CD4-positive, alpha-beta T cell (primary cell): Measurements from ENCODE around the gene TCERG1. TPM values are rescaled to one million over a fixed set of nuclear protein-coding genes. Genes with fewer than 3 reads are reported as not detected.

ENCODE experiments used
- ATAC-seq: fragments of 200-7000 bp; cut with Tn5 transposase; one replicate; pipeline ENCODE4 v1.10.0; 2022; ENCODE audit warnings: mild to moderate bottlenecking; ENCODE audit not compliant: poor library complexity
- CTCF ChIA-PET: fragments of 350-600 bp; sonication (Branson Sonifier 250); formaldehyde crosslinking; loops from one replicate; lab custom pipeline; 2021; ENCODE audit warnings: antibody characterized with exemption, inconsistent platforms; lab: Charles Lee
- POLR2A ChIA-PET: fragments of 350-600 bp; sonication (Branson Sonifier 250); formaldehyde crosslinking; loops from one replicate; lab custom pipeline; 2021; ENCODE audit warnings: antibody characterized with exemption, inconsistent platforms; lab: Charles Lee
- DNase-seq, 14 experiments: peaks; one replicate each; pipeline ENCODE4 v3.0.0-alpha.2; 2013 to 2020; ENCODE audit warnings: mixed read lengths in 2 of 14
- H3K27ac ChIP-seq, 2 donors: one replicate each; pipeline versions ENCODE4 v1.5.1 to v1.7.0; 2013; ENCODE audit warnings: low read length in 2 of 2, low read depth in 1 of 2, mild to moderate bottlenecking in 1 of 2
- H3K27me3 ChIP-seq, 2 experiments: 1 replicate in 1 of 2; 2 replicates in 1 of 2; pipeline versions ENCODE4 v1.6.1 to v1.7.0; 2013; ENCODE audit warnings: low read length in 2 of 2, control low read depth in 1 of 2, mild to moderate bottlenecking in 1 of 2, moderate library complexity in 1 of 2; ENCODE audit not compliant: insufficient read depth in 2 of 2, control insufficient read depth in 1 of 2
- H3K36me3 ChIP-seq: one replicate; pipeline ENCODE4 v1.6.1; 2013; ENCODE audit warnings: low read length, control low read depth; ENCODE audit not compliant: insufficient read depth
- H3K4me1 ChIP-seq: one replicate; pipeline ENCODE4 v1.6.1; 2013; ENCODE audit warnings: low read length, control low read depth; ENCODE audit not compliant: insufficient read depth
- H3K4me3 ChIP-seq: one replicate; pipeline ENCODE4 v1.5.1; 2013; ENCODE audit warnings: mild to moderate bottlenecking, low read length, moderate library complexity
- H3K9me3 ChIP-seq, 2 experiments: 1 replicate in 1 of 2; 2 replicates in 1 of 2; pipeline versions ENCODE4 v1.6.1 to v1.7.0; 2013; ENCODE audit warnings: low read length in 2 of 2, mild to moderate bottlenecking in 2 of 2, control low read depth in 1 of 2, moderate library complexity in 1 of 2; ENCODE audit not compliant: control insufficient read depth in 1 of 2, insufficient read depth in 1 of 2
- H3K27ac Mint-ChIP-seq: one replicate; pipeline ENCODE4 v1.8.0; 2020; ENCODE audit warnings: mixed read lengths
- H3K27me3 Mint-ChIP-seq: one replicate; pipeline ENCODE4 v1.8.0; 2021; ENCODE audit warnings: mixed read lengths
- H3K36me3 Mint-ChIP-seq: one replicate; pipeline ENCODE4 v1.8.0; 2021; ENCODE audit warnings: low read depth, mixed read lengths
- H3K4me1 Mint-ChIP-seq: one replicate; pipeline ENCODE4 v1.8.0; 2021; ENCODE audit warnings: low read depth, mixed read lengths
- H3K4me3 Mint-ChIP-seq: one replicate; pipeline ENCODE4 v1.8.0; 2020; ENCODE audit warnings: mild to moderate bottlenecking, mixed read lengths
- H3K9me3 Mint-ChIP-seq: one replicate; pipeline ENCODE4 v1.8.0; 2020; ENCODE audit warnings: mixed read lengths
- CTCF ChIP-seq: fragments of 200-600 bp; IDR thresholded peaks from one replicate; pipeline ENCODE4 v1.8.0; 2022; ENCODE audit warnings: antibody characterized with exemption, mild to moderate bottlenecking
- intact Hi-C, 2 experiments: fragments of 100-400 bp; cut with DNase I in 1 of 2; cut with micrococcal nuclease in 1 of 2; formaldehyde crosslinking; loops; one replicate each; pipeline versions ENCODE4 v1.15.1 to v1.9.0; 2023 to 2025; cut with DNase I, micrococcal nuclease
- total RNA-seq, 174 experiments: library from RNA in 2 of 174; stranded (reverse) in 2 of 174; gene quantifications; one replicate each; pipeline ENCODE4 v1.2.3 and lab custom pipeline; 2021 to 2026

Gene TCERG1
- total RNA-seq, 2 experiments from 2014 or later, result 88.0 to 88.7 TPM

- no peaks in the 10 kb centered on the region for H3K27me3 Mint-ChIP-seq
- Histone ChIP-seq H3K27me3 (no peaks in the 10 kb centered on the region), H3K4me1 (no peaks in the 10 kb centered on the region), H3K9me3 (no peaks in the 10 kb centered on the region), H3K27ac (no peak overlapping the region), H3K36me3 (peaks cover 10% of the 10 kb centered on the region), H3K4me3 (no peak overlapping the region)
- ATAC-seq, result no peak
- DNase-seq, result no peak
- intact Hi-C loops, result no loop called here
- POLR2A ChIA-PET, result no interaction called here
- peaks cover 21% of the 10 kb centered on the region for H3K36me3 Mint-ChIP-seq
- CTCF ChIA-PET, result no interaction called here
- no peak overlapping the region for H3K4me3 Mint-ChIP-seq
- no peaks in the 10 kb centered on the region for H3K9me3 Mint-ChIP-seq
- H3K4me1 Mint-ChIP-seq, result no peaks in the 10 kb centered on the region
- H3K27ac Mint-ChIP-seq, result no peak overlapping the region
- no peak for TF ChIP-seq CTCF
Measured at GRCh38 chr5:146515473-146516150, 68.5 kb downstream of the TCERG1 start.

- Mint-ChIP-seq H3K4me1 (no peaks in the 10 kb centered on the region), H3K27me3 (no peaks in the 10 kb centered on the region), H3K9me3 (no peaks in the 10 kb centered on the region), H3K27ac (no peak within 1 kb of the TSS), H3K36me3 (peaks cover 16% of the 10 kb centered on the region), H3K4me3 (no peak within 1 kb of the TSS)
- TF ChIP-seq CTCF, result no peak
- Histone ChIP-seq H3K4me3 (no peak within 1 kb of the TSS), H3K27me3 (no peaks in the 10 kb centered on the region), H3K27ac (no peak within 1 kb of the TSS), H3K36me3 (peaks cover 5% of the 10 kb centered on the region), H3K9me3 (no peaks in the 10 kb centered on the region), H3K4me1 (no peaks in the 10 kb centered on the region)
- intact Hi-C loops, result no loop called here
- DNase-seq (no peak), ATAC-seq (no peak)
- POLR2A ChIA-PET, result no interaction called here
- CTCF ChIA-PET, result interaction anchor here (1.1 kb wide), 1 partner anchor 12 kb away, joined by 4 read pairs; no protein-coding TSS in a partner anchor
Measured at GRCh38 chr5:146516151-146516475, 69.0 kb downstream of the TCERG1 start, which contains the start of gene GPR151. GPR151 (minus strand) TSS chr5:146516190; CDS start chr5:146516113, 77 bp downstream.

GRCh38 chr5:146519554-146519953 is 72.4 kb downstream of the TCERG1 start:
- no peak for TF ChIP-seq CTCF
- H3K27ac ChIP-seq, result no peak overlapping the region
- H3K27me3 Mint-ChIP-seq, result peaks cover 11% of the 10 kb centered on the region
- no peaks in the 10 kb centered on the region for H3K27me3 ChIP-seq
- intact Hi-C loops, result no loop called here
- no peaks in the 10 kb centered on the region for H3K36me3 Mint-ChIP-seq
- H3K36me3 ChIP-seq, result no peaks in the 10 kb centered on the region
- H3K4me1 ChIP-seq, result no peaks in the 10 kb centered on the region
- no peaks in the 10 kb centered on the region for H3K9me3 ChIP-seq
- no peak overlapping the region for H3K27ac Mint-ChIP-seq
- no peak overlapping the region for H3K4me3 Mint-ChIP-seq
- no peaks in the 10 kb centered on the region for H3K9me3 Mint-ChIP-seq
- no peak overlapping the region for H3K4me3 ChIP-seq
- DNase-seq (no peak), ATAC-seq (no peak)
- ChIA-PET CTCF (no interaction called here), POLR2A (no interaction called here)
- H3K4me1 Mint-ChIP-seq, result no peaks in the 10 kb centered on the region
